ENCODE measurements around the gene DIPK1C.

The DIPK1C gene

DNA sequence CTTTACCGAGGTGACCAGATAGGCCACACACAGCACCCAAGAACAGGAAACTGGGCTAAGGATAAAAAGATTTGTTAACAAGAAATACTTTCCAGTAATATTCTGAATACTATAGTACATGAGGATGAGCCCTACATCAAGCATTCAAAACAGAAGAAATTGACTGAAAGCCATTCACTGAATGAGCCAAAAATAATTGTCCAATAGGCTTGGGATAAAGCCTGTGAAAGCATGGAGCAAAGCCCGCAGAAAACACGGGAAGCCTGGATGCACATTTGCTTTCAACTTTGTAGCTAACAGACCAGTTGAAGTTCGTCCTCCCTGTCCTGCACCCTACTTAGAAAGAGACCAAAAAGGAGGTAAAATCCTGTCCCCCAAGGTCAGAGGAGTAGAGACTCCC lies 56.3 kb downstream of the DIPK1C start:
- Histone ChIP-seq H3K27me3 (no peaks in the 10 kb centered on the region), H3K36me3 (no peaks in the 10 kb centered on the region; the same call in 1 of the 2 replicates), H3K9me3 (peaks cover 20% of the 10 kb centered on the region), H3K4me1 (peaks cover 100% of the 10 kb centered on the region), H3K4me2 (peak overlapping the region; percentile 92), H3K27ac (peak overlapping the region; percentile 99), H4K20me1 (no peaks in the 10 kb centered on the region), H3K4me3 (peak overlapping the region; percentile 40; the same call in 1 of the 2 replicates), H3K9ac (peak overlapping the region; percentile 87)
- TF ChIP-seq Cebpa-rat (IDR thresholded peaks at IDR 0.05), result no peak

GRCh38 chr18:74399091-74399887 lies 57.8 kb downstream of the DIPK1C start:
- H3K27ac ChIP-seq, result peak overlapping the region; percentile 99
- H3K4me1 ChIP-seq, result peaks cover 100% of the 10 kb centered on the region
- H3K27me3 ChIP-seq, result no peaks in the 10 kb centered on the region
- no peaks in the 10 kb centered on the region for H4K20me1 ChIP-seq
- H3K4me3 ChIP-seq, result peak overlapping the region; percentile 43
- peaks cover 14% of the 10 kb centered on the region for H3K9me3 ChIP-seq
- H3K4me2 ChIP-seq, result peak overlapping the region; percentile 92
- H3K9ac ChIP-seq, result peak overlapping the region; percentile 87
- H3K36me3 ChIP-seq, result no peaks in the 10 kb centered on the region
- TF ChIP-seq Cebpa-rat (IDR thresholded peaks at IDR 0.05), result peak; percentile 92

- H3K9ac ChIP-seq, result peak overlapping the region; percentile 87
- TF ChIP-seq Cebpa-rat (IDR thresholded peaks at IDR 0.05), result no peak
- no peak overlapping the region for H3K4me3 ChIP-seq
- H3K27me3 ChIP-seq, result no peaks in the 10 kb centered on the region
- H4K20me1 ChIP-seq, result no peaks in the 10 kb centered on the region
- no peaks in the 10 kb centered on the region for H3K36me3 ChIP-seq
- peaks cover 22% of the 10 kb centered on the region for H3K9me3 ChIP-seq
- H3K4me1 ChIP-seq, result peaks cover 96% of the 10 kb centered on the region
- H3K27ac ChIP-seq, result peak overlapping the region; percentile 99
- peak overlapping the region; percentile 92 for H3K4me2 ChIP-seq
These were observed 59.5 kb downstream of the DIPK1C start for GRCh38 chr18:74397572-74397971.

GRCh38 chr18:74396171-74397169 lies 60.6 kb downstream of the DIPK1C start:
- H3K9ac ChIP-seq, result peak overlapping the region; percentile 87
- TF ChIP-seq Cebpa-rat (IDR thresholded peaks at IDR 0.05), result no peak

DNA sequence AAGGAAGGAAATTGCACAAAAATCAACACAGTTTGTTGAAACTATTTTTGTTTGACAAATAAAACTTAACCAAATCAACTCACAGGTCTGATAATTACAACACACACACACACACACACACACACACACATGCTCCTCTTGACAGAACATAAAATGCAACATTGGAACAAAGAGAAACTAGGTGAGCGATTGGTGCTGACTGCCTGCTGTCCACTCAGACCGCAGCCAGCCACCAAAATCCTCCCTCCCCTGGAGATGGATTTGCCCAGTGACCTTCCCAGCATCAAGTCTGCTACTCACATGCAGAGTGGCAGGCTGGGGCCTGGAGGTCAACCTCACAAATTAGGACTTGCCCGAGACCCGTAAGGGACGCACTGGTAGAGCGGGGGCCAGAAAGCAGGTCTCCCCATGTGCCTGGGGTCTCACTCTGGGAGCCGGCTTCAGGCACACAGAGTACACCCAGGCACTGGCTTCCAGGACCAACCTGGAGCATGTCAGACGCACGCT lies 61.4 kb downstream of the DIPK1C start:
- no peak for TF ChIP-seq Cebpa-rat (IDR thresholded peaks at IDR 0.05)

More at GRCh38 chr18:74396171-74397169, 60.6 kb downstream of the DIPK1C start:
- peaks cover 22% of the 10 kb centered on the region for H3K9me3 ChIP-seq
- H3K27me3 ChIP-seq, result no peaks in the 10 kb centered on the region
- 0 out of 2 replicates have a peak overlapping the region, but pooled peaks have one; percentile 20 for H3K4me3 ChIP-seq
- H3K4me2 ChIP-seq, result peak overlapping the region; percentile 92
- no peaks in the 10 kb centered on the region for H4K20me1 ChIP-seq
- H3K27ac ChIP-seq, result peak overlapping the region; percentile 99
- peaks cover 96% of the 10 kb centered on the region for H3K4me1 ChIP-seq
- H3K36me3 ChIP-seq, result no peaks in the 10 kb centered on the region

DNA sequence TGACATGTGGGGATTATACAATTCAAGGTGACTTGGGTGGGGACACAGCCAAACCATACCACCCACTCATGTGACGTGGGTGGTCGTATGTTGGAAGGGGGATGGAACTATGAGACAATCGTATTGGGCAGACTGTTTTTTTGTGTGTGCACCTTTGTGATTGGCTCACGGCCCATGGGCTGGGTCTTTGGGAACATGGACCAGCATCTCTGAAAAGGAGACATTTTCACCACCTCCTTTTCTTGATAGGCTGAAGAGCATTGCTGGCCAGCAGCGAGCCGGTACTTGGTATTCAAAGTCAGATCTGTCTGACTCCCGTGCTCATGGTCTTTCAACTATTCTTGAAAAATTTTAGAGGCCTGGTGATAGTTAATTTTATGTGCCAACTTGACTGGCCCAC lies 62.1 kb downstream of the DIPK1C start:
- peaks cover 29% of the 10 kb centered on the region for H3K9me3 ChIP-seq

More for the DNA sequence above, 61.4 kb downstream of the DIPK1C start:
- Histone ChIP-seq H3K9ac (peak overlapping the region; percentile 22; the same call in 1 of the 2 replicates), H3K27me3 (no peaks in the 10 kb centered on the region), H3K9me3 (peaks cover 22% of the 10 kb centered on the region), H3K27ac (peak overlapping the region; percentile 99), H3K4me3 (0 out of 2 replicates have a peak overlapping the region, but pooled peaks have one; percentile 20), H3K4me2 (peak overlapping the region; percentile 92), H4K20me1 (no peaks in the 10 kb centered on the region), H3K36me3 (no peaks in the 10 kb centered on the region), H3K4me1 (peaks cover 96% of the 10 kb centered on the region)

DNA sequence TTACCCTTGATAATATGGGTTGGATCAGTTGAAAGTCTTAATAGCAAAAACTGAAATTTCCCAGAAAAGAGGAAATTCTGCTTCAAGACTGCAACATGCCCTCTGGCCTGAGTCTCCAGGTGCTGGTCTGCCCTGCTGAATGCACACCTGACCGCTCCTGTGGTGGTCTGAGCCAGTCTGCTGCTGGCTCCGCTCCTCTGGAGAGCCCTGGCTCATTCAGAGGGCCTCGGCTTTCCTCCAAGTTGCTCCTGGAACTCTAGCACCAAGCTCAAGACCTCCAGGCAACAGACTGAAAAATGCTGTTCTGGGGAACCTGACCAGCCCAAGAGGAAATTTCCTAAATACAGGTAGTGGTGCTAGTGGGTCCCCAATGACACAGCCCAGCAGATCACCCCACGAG lies 64.8 kb downstream of the DIPK1C start:
- no peak for TF ChIP-seq Cebpa-rat (IDR thresholded peaks at IDR 0.05)
- no peaks in the 10 kb centered on the region for H3K27me3 ChIP-seq
- H3K4me2 ChIP-seq, result peak overlapping the region; percentile 39

More for the DNA sequence above, 62.1 kb downstream of the DIPK1C start:
- TF ChIP-seq Cebpa-rat (IDR thresholded peaks at IDR 0.05), result no peak
- no peak overlapping the region for H3K9ac ChIP-seq
- H3K36me3 ChIP-seq, result no peaks in the 10 kb centered on the region
- H4K20me1 ChIP-seq, result no peaks in the 10 kb centered on the region
- peaks cover 96% of the 10 kb centered on the region for H3K4me1 ChIP-seq
- peak overlapping the region; percentile 99 for H3K27ac ChIP-seq
- peak overlapping the region; percentile 92 for H3K4me2 ChIP-seq
- H3K27me3 ChIP-seq, result no peaks in the 10 kb centered on the region
- H3K4me3 ChIP-seq, result no peak overlapping the region

GRCh38 chr18:74390900-74391299 lies 66.2 kb downstream of the DIPK1C start:
- peaks cover 33% of the 10 kb centered on the region for H3K9me3 ChIP-seq
- peak overlapping the region; percentile 58; the same call in 1 of the 2 replicates for H3K27ac ChIP-seq
- no peaks in the 10 kb centered on the region for H4K20me1 ChIP-seq
- H3K9ac ChIP-seq, result no peak overlapping the region
- no peaks in the 10 kb centered on the region for H3K27me3 ChIP-seq
- no peak overlapping the region for H3K4me3 ChIP-seq
- peak overlapping the region; percentile 46 for H3K4me2 ChIP-seq
- no peak for TF ChIP-seq Cebpa-rat (IDR thresholded peaks at IDR 0.05)
- peaks cover 78% of the 10 kb centered on the region for H3K4me1 ChIP-seq
- H3K36me3 ChIP-seq, result no peaks in the 10 kb centered on the region

More for the DNA sequence above, 64.8 kb downstream of the DIPK1C start:
- Histone ChIP-seq H3K4me3 (no peak overlapping the region), H3K4me1 (peaks cover 86% of the 10 kb centered on the region), H3K9ac (no peak overlapping the region), H3K36me3 (no peaks in the 10 kb centered on the region), H4K20me1 (no peaks in the 10 kb centered on the region), H3K27ac (peak overlapping the region; percentile 61), H3K9me3 (peaks cover 33% of the 10 kb centered on the region)

GRCh38 chr18:74389991-74390390 lies 67.1 kb downstream of the DIPK1C start:
- Histone ChIP-seq H3K4me1 (peaks cover 73% of the 10 kb centered on the region), H4K20me1 (no peaks in the 10 kb centered on the region), H3K4me3 (no peak overlapping the region), H3K4me2 (peak overlapping the region; percentile 46), H3K9me3 (peaks cover 30% of the 10 kb centered on the region), H3K9ac (no peak overlapping the region), H3K27ac (peak overlapping the region; percentile 58), H3K27me3 (no peaks in the 10 kb centered on the region), H3K36me3 (no peaks in the 10 kb centered on the region)
- no peak for TF ChIP-seq Cebpa-rat (IDR thresholded peaks at IDR 0.05)

Data from BLaER1 (cell line).